HL-60/S4 treated with phorbol 12-myristate 13-acetate at 8.2 ng/mL for 4 days and 3 days (cell line): ENCODE data around the gene CARTPT.

Experiments used
- in situ Hi-C: fragments of 300-500 bp; cut with MboI; formaldehyde crosslinking; loops from 2 replicates; pipeline ENCODE4 v1.15.0; 2022; ENCODE audit warnings: low sequenced_read_pairs

Gene CARTPT

GRCh38 chr5:71719063-71719964 is at the start of gene CARTPT:
TSS of gene CARTPT (plus strand) at chr5:71719275. CDS start at chr5:71719294, 19 bp downstream.
- in situ Hi-C loops: no loop called here

- in situ Hi-C loops: no loop called here
Measured at GRCh38 chr5:71677977-71678376, 41.1 kb upstream of the CARTPT start.

- in situ Hi-C loops: no loop called here
Measured at GRCh38 chr5:71679714-71680113, 39.4 kb upstream of the CARTPT start.

- in situ Hi-C loops: no loop called here
Measured at GRCh38 chr5:71680510-71680909, 38.6 kb upstream of the CARTPT start.

GRCh38 chr5:71681296-71681695 is 37.8 kb upstream of the CARTPT start:
- in situ Hi-C loops: no loop called here

- in situ Hi-C loops: no loop called here
Measured at GRCh38 chr5:71684309-71684708, 34.8 kb upstream of the CARTPT start.

- in situ Hi-C loops: no loop called here
Measured at GRCh38 chr5:71693828-71694427, 25.1 kb upstream of the CARTPT start.

GRCh38 chr5:71695071-71695470 is 24.0 kb upstream of the CARTPT start:
- in situ Hi-C loops: no loop called here

GRCh38 chr5:71695595-71695994 is 23.5 kb upstream of the CARTPT start:
- in situ Hi-C loops: no loop called here

GRCh38 chr5:71697967-71698366 is 21.1 kb upstream of the CARTPT start:
- in situ Hi-C loops: no loop called here

- in situ Hi-C loops: no loop called here
Measured at GRCh38 chr5:71699233-71699632, 19.8 kb upstream of the CARTPT start.

- in situ Hi-C loops: no loop called here
Measured at GRCh38 chr5:71699751-71700150, 19.3 kb upstream of the CARTPT start.

- in situ Hi-C loops: no loop called here
Measured at GRCh38 chr5:71700803-71701202, 18.3 kb upstream of the CARTPT start.

- in situ Hi-C loops: no loop called here
Measured at GRCh38 chr5:71701407-71701806, 17.7 kb upstream of the CARTPT start.

- in situ Hi-C loops: no loop called here
Measured at GRCh38 chr5:71703941-71704340, 15.1 kb upstream of the CARTPT start.

GRCh38 chr5:71705421-71705820 is 13.7 kb upstream of the CARTPT start:
- in situ Hi-C loops: no loop called here

- in situ Hi-C loops: no loop called here
Measured at GRCh38 chr5:71706906-71707305, 12.2 kb upstream of the CARTPT start.

- in situ Hi-C loops: no loop called here
Measured at GRCh38 chr5:71711610-71712009, 7.5 kb upstream of the CARTPT start.

GRCh38 chr5:71714911-71715310 is 4.2 kb upstream of the CARTPT start:
- in situ Hi-C loops: no loop called here

GRCh38 chr5:71727978-71728377 is 8.9 kb downstream of the CARTPT start:
- in situ Hi-C loops: no loop called here

- in situ Hi-C loops: no loop called here
Measured at GRCh38 chr5:71731015-71731414, 11.9 kb downstream of the CARTPT start.

- in situ Hi-C loops: no loop called here
Measured at GRCh38 chr5:71732011-71732410, 12.9 kb downstream of the CARTPT start.
